Esophagus muscularis mucosa (tissue), 4 donors: Measurements from ENCODE around the gene FERMT3. TPM values are rescaled to one million over a fixed set of nuclear protein-coding genes. Genes with fewer than 3 reads are reported as not detected.

Source experiments
- DNase-seq: peaks from one replicate; pipeline ENCODE4 v3.0.0-alpha.2; 2017; ENCODE audit errors: extremely low spot score
- H3K27ac ChIP-seq, 4 donors: fragments of 200-600 bp; sonication (generic); replicated peaks in 1 of 4; 1 replicate in 3 of 4; 2 replicates in 1 of 4; pipeline ENCODE4 v1.5.1; 2016 to 2019; ENCODE audit warnings: mild to moderate bottlenecking in 1 of 4
- H3K27me3 ChIP-seq, 4 donors: fragments of 200-600 bp; sonication (generic); one replicate each; pipeline versions ENCODE4 v1.5.1 to v1.6.0; 2016 to 2019
- H3K36me3 ChIP-seq, 4 donors: fragments of 200-600 bp; sonication (generic); one replicate each; pipeline ENCODE4 v1.5.1; 2016 to 2019
- H3K4me1 ChIP-seq, 4 donors: fragments of 200-600 bp; sonication (generic); one replicate each; pipeline ENCODE4 v1.5.1; 2016 to 2019
- H3K4me3 ChIP-seq, 4 donors: fragments of 200-600 bp; sonication (generic); 1 replicate in 2 of 4; 2 replicates in 2 of 4; pipeline ENCODE4 v1.5.1; 2016 to 2019; ENCODE audit warnings: mild to moderate bottlenecking in 4 of 4, moderate library complexity in 1 of 4
- H3K9me3 ChIP-seq, 4 donors: fragments of 200-600 bp; sonication (generic); 1 replicate in 3 of 4; 2 replicates in 1 of 4; pipeline ENCODE4 v1.5.1; 2016 to 2019
- CTCF ChIP-seq, 3 experiments: fragments of 200-600 bp in 2 of 3; fragments of 450-650 bp in 1 of 3; sonication (generic) in 2 of 3; IDR thresholded peaks; one replicate each; pipeline ENCODE4 v1.5.1; 2017 to 2019; ENCODE audit warnings: antibody characterized with exemption in 3 of 3, mild to moderate bottlenecking in 2 of 3, moderate library complexity in 1 of 3
- EP300 ChIP-seq: sonication (generic); formaldehyde crosslinking; IDR thresholded peaks from one replicate; pipeline ENCODE4 v1.6.1; 2017; ENCODE audit warnings: antibody characterized with exemption
- POLR2A ChIP-seq: fragments of 450-650 bp; IDR thresholded peaks from one replicate; pipeline ENCODE4 v1.6.1; 2017; ENCODE audit warnings: antibody characterized with exemption, moderate library complexity, mild to moderate bottlenecking, low read depth
- POLR2AphosphoS5 ChIP-seq, 2 donors: sonication (generic); formaldehyde crosslinking; IDR thresholded peaks; one replicate each; pipeline ENCODE4 v1.6.1; 2017; ENCODE audit warnings: antibody characterized with exemption in 2 of 2
- WGBS: methylation state at CpG from one replicate; pipeline ENCODE4 v1.1.5; 2018; 5-methylcytosine and 5-hydroxymethylcytosine counted together
- intact Hi-C: fragments of 100-400 bp; cut with DNase I; formaldehyde crosslinking; loops from one replicate; pipeline ENCODE4 v1.15.1; 2023
- total RNA-seq, 4 donors: library from RNA; depleted of rRNA; stranded (reverse); fragments of >200 nt; gene quantifications; one replicate each; pipeline versions ENCODE4 v1.1.0 to v1.2.1, GENCODE V29; 2016

FERMT3 gene
- total RNA-seq, 4 donors from 2014 or later: 12.9 to 35.5 (median 15.5) TPM

GRCh38 chr11:64253043-64253442 lies 46.5 kb downstream of the FERMT3 start:
- peaks cover 30 to 50% (median 41%) of the 10 kb centered on the region in 4 donors for H3K4me1 ChIP-seq
- no peaks in the 10 kb centered on the region for H3K27me3 ChIP-seq
- 75% methylated on average over 3 of the region's 8 CpGs for WGBS
- DNase-seq: no peak
- no peaks in the 10 kb centered on the region for H3K9me3 ChIP-seq
- H3K27ac ChIP-seq: peak overlapping the region; percentile 81 to 86 (median 84)
- intact Hi-C loops: no loop called here
- TF ChIP-seq EP300 (no peak), POLR2AphosphoS5 (IDR thresholded peaks at IDR 0.05) (no peak), CTCF (IDR thresholded peaks at IDR 0.05) (no peak), POLR2A (no peak)
- peak overlapping the region; percentile 88 to 93 (median 92) for H3K4me3 ChIP-seq
- H3K36me3 ChIP-seq: peaks cover 16 to 39% (median 36%) of the 10 kb centered on the region in 4 donors

- Histone ChIP-seq H3K36me3 (peaks cover 16 to 44% (median 40%) of the 10 kb centered on the region in 4 donors), H3K27me3 (no peaks in the 10 kb centered on the region), H3K9me3 (no peaks in the 10 kb centered on the region), H3K4me3 (no peak overlapping the region), H3K4me1 (peaks cover 30 to 46% (median 39%) of the 10 kb centered on the region in 4 donors), H3K27ac (no peak overlapping the region)
- no peak for TF ChIP-seq EP300
- no peak for TF ChIP-seq CTCF (IDR thresholded peaks at IDR 0.05)
- TF ChIP-seq POLR2A: no peak
- TF ChIP-seq POLR2AphosphoS5 (IDR thresholded peaks at IDR 0.05): no peak
- intact Hi-C loops: no loop called here
- WGBS: 51% methylated on average over 3 of the region's 5 CpGs
- no peak for DNase-seq
Observed at GRCh38 chr11:64253481-64253880, 47.0 kb downstream of the FERMT3 start.

GRCh38 chr11:64254326-64254725 lies 47.8 kb downstream of the FERMT3 start:
- no peak for TF ChIP-seq POLR2AphosphoS5 (IDR thresholded peaks at IDR 0.05)
- 100% methylated on average over 2 of the region's 7 CpGs for WGBS

GRCh38 chr11:64255135-64256128 lies 48.9 kb downstream of the FERMT3 start:
- Histone ChIP-seq H3K4me1 (peaks cover 29 to 42% (median 35%) of the 10 kb centered on the region in 4 donors), H3K36me3 (peaks cover 22 to 63% (median 60%) of the 10 kb centered on the region in 4 donors), H3K9me3 (no peaks in the 10 kb centered on the region), H3K27me3 (no peaks in the 10 kb centered on the region), H3K27ac (no peak overlapping the region), H3K4me3 (no peak overlapping the region)
- TF ChIP-seq EP300 (no peak), CTCF (IDR thresholded peaks at IDR 0.05) (no peak), POLR2A (no peak), POLR2AphosphoS5 (IDR thresholded peaks at IDR 0.05) (no peak)
- intact Hi-C loops: no loop called here
- no peak for DNase-seq
- 75% methylated on average over 16 of the region's 35 CpGs for WGBS

More at GRCh38 chr11:64254326-64254725, 47.8 kb downstream of the FERMT3 start:
- Histone ChIP-seq H3K4me3 (no peak overlapping the region), H3K27ac (no peak overlapping the region), H3K9me3 (no peaks in the 10 kb centered on the region), H3K36me3 (peaks cover 22 to 52% (median 49%) of the 10 kb centered on the region in 4 donors), H3K4me1 (peaks cover 30 to 46% (median 38%) of the 10 kb centered on the region in 4 donors), H3K27me3 (no peaks in the 10 kb centered on the region)
- no peak for DNase-seq
- intact Hi-C loops: no loop called here

- Histone ChIP-seq H3K9me3 (no peaks in the 10 kb centered on the region), H3K36me3 (peaks cover 26 to 69% (median 66%) of the 10 kb centered on the region in 4 donors), H3K27ac (no peak overlapping the region), H3K27me3 (no peaks in the 10 kb centered on the region), H3K4me1 (peaks cover 22 to 34% (median 27%) of the 10 kb centered on the region in 4 donors), H3K4me3 (no peak overlapping the region)
- no peak for DNase-seq
- WGBS: 69% methylated on average over 5 of the region's 15 CpGs
- TF ChIP-seq EP300 (no peak), POLR2AphosphoS5 (IDR thresholded peaks at IDR 0.05) (no peak), POLR2A (no peak), CTCF (IDR thresholded peaks at IDR 0.05) (no peak)
- intact Hi-C loops: no loop called here
Observed at GRCh38 chr11:64256300-64256699, 49.8 kb downstream of the FERMT3 start.
